HEK293 (cell line): ENCODE data around the gene DLGAP5.

Experiments
- CTCF ChIP-seq: fragments of 450-650 bp; formaldehyde crosslinking; IDR thresholded peaks from 2 replicates; pipeline ENCODE4 v1.5.1; 2016; ENCODE audit warnings: missing biosample characterization, missing genetic modification characterization
- GFI1B ChIP-seq: fragments of 450-650 bp; formaldehyde crosslinking; IDR thresholded peaks from 2 replicates; pipeline ENCODE4 v1.5.1; 2016; ENCODE audit warnings: missing biosample characterization, missing genetic modification characterization
- YY1 ChIP-seq: fragments of 450-650 bp; formaldehyde crosslinking; IDR thresholded peaks from 2 replicates; pipeline ENCODE4 v1.5.1; 2018; ENCODE audit warnings: missing biosample characterization, missing genetic modification characterization
- ZBTB7A ChIP-seq: fragments of 450-650 bp; formaldehyde crosslinking; IDR thresholded peaks from 2 replicates; pipeline ENCODE4 v1.5.1; 2016; ENCODE audit warnings: low read depth, missing biosample characterization, missing genetic modification characterization
- ZNF24 ChIP-seq: fragments of 450-650 bp; formaldehyde crosslinking; IDR thresholded peaks from 2 replicates; pipeline ENCODE4 v1.5.1; 2016; ENCODE audit warnings: missing biosample characterization, missing genetic modification characterization
- ZNF311 ChIP-seq: fragments of 450-650 bp; formaldehyde crosslinking; IDR thresholded peaks from 2 replicates; pipeline ENCODE4 v1.5.1; 2017; ENCODE audit warnings: missing biosample characterization, missing genetic modification characterization, borderline replicate concordance
- ZNF776 ChIP-seq: fragments of 450-650 bp; formaldehyde crosslinking; IDR thresholded peaks from 2 replicates; pipeline ENCODE4 v1.5.0; 2017; ENCODE audit warnings: missing biosample characterization, missing genetic modification characterization, borderline replicate concordance
- ZNF830 ChIP-seq: fragments of 450-650 bp; IDR thresholded peaks from 2 replicates; pipeline ENCODE4 v1.5.0; 2018; ENCODE audit warnings: missing biosample characterization, missing genetic modification characterization, low read depth, mild to moderate bottlenecking, moderate library complexity
- TF ChIP-seq, protein P1 (sequence below): fragments of 450-650 bp; formaldehyde crosslinking; IDR thresholded peaks from 2 replicates; pipeline ENCODE4 v1.5.1; 2016; ENCODE audit warnings: missing biosample characterization, missing genetic modification characterization

- TF ChIP-seq, protein P1, sequence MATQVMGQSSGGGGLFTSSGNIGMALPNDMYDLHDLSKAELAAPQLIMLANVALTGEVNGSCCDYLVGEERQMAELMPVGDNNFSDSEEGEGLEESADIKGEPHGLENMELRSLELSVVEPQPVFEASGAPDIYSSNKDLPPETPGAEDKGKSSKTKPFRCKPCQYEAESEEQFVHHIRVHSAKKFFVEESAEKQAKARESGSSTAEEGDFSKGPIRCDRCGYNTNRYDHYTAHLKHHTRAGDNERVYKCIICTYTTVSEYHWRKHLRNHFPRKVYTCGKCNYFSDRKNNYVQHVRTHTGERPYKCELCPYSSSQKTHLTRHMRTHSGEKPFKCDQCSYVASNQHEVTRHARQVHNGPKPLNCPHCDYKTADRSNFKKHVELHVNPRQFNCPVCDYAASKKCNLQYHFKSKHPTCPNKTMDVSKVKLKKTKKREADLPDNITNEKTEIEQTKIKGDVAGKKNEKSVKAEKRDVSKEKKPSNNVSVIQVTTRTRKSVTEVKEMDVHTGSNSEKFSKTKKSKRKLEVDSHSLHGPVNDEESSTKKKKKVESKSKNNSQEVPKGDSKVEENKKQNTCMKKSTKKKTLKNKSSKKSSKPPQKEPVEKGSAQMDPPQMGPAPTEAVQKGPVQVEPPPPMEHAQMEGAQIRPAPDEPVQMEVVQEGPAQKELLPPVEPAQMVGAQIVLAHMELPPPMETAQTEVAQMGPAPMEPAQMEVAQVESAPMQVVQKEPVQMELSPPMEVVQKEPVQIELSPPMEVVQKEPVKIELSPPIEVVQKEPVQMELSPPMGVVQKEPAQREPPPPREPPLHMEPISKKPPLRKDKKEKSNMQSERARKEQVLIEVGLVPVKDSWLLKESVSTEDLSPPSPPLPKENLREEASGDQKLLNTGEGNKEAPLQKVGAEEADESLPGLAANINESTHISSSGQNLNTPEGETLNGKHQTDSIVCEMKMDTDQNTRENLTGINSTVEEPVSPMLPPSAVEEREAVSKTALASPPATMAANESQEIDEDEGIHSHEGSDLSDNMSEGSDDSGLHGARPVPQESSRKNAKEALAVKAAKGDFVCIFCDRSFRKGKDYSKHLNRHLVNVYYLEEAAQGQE (tag by site-specific recombination), result no peak
- TF ChIP-seq CTCF (tag by site-specific recombination), result no peak
- TF ChIP-seq ZNF311 (tag by site-specific recombination), result no peak
- TF ChIP-seq YY1 (tag by site-specific recombination), result no peak
- TF ChIP-seq ZBTB7A (tag by site-specific recombination), result no peak
- TF ChIP-seq ZNF776 (tag by site-specific recombination), result no peak
- TF ChIP-seq GFI1B (tag by site-specific recombination), result no peak
- TF ChIP-seq ZNF830 (tag by site-specific recombination), result no peak
- no peak for TF ChIP-seq ZNF24
Observed at GRCh38 chr14:55233591-55233990, 42.2 kb upstream of the DLGAP5 start.
